Progenitor cell of endocrine pancreas (in vitro differentiated cells): ENCODE measurements around the gene IVL. TPM values are rescaled to one million over a fixed set of nuclear protein-coding genes. Genes with fewer than 3 reads are reported as not detected.

Experiments used
- DNase-seq: peaks from one replicate; pipeline ENCODE4 v3.0.0; 2021; ENCODE audit warnings: low spot score; ENCODE audit not compliant: unreplicated experiment
- H3K27ac Mint-ChIP-seq: 2 replicates; pipeline ENCODE4 v1.8.0; 2021; ENCODE audit warnings: mild to moderate bottlenecking, moderate library complexity, mixed read lengths
- H3K27me3 Mint-ChIP-seq: 2 replicates; pipeline ENCODE4 v1.8.0; 2021; ENCODE audit warnings: mixed read lengths
- H3K36me3 Mint-ChIP-seq: 2 replicates; pipeline ENCODE4 v1.8.0; 2022; ENCODE audit warnings: mixed read lengths; ENCODE audit not compliant: insufficient read depth
- H3K4me1 Mint-ChIP-seq: 2 replicates; pipeline ENCODE4 v1.8.0; 2021; ENCODE audit warnings: low read depth, mixed read lengths
- H3K4me3 Mint-ChIP-seq: 2 replicates; pipeline ENCODE4 v1.8.0; 2021; ENCODE audit warnings: low read depth, mild to moderate bottlenecking, moderate library complexity, mixed read lengths
- H3K9me3 Mint-ChIP-seq: 2 replicates; pipeline ENCODE4 v1.8.0; 2021; ENCODE audit warnings: low read depth, mixed read lengths
- long read RNA-seq: library from polyadenylated mRNA; unstranded; transcript quantifications from one replicate; pipeline ENCODE4 v2.0.0, GENCODE V29; 2020
- total RNA-seq: library from RNA; stranded (reverse); gene quantifications from 2 replicates; pipeline ENCODE4 v1.2.1, GENCODE V29; 2021
- TF ChIP-seq, protein P1 (sequence below): fragments of 200-600 bp; sonication (generic); IDR thresholded peaks from one replicate; pipeline ENCODE4 v1.5.0; 2021; ENCODE audit warnings: antibody characterized with exemption, mild to moderate bottlenecking; ENCODE audit not compliant: unreplicated experiment

Gene IVL, protein sequence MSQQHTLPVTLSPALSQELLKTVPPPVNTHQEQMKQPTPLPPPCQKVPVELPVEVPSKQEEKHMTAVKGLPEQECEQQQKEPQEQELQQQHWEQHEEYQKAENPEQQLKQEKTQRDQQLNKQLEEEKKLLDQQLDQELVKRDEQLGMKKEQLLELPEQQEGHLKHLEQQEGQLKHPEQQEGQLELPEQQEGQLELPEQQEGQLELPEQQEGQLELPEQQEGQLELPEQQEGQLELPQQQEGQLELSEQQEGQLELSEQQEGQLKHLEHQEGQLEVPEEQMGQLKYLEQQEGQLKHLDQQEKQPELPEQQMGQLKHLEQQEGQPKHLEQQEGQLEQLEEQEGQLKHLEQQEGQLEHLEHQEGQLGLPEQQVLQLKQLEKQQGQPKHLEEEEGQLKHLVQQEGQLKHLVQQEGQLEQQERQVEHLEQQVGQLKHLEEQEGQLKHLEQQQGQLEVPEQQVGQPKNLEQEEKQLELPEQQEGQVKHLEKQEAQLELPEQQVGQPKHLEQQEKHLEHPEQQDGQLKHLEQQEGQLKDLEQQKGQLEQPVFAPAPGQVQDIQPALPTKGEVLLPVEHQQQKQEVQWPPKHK
- not detected in 2 replicates for total RNA-seq
- long read RNA-seq: 0 reads

DNA sequence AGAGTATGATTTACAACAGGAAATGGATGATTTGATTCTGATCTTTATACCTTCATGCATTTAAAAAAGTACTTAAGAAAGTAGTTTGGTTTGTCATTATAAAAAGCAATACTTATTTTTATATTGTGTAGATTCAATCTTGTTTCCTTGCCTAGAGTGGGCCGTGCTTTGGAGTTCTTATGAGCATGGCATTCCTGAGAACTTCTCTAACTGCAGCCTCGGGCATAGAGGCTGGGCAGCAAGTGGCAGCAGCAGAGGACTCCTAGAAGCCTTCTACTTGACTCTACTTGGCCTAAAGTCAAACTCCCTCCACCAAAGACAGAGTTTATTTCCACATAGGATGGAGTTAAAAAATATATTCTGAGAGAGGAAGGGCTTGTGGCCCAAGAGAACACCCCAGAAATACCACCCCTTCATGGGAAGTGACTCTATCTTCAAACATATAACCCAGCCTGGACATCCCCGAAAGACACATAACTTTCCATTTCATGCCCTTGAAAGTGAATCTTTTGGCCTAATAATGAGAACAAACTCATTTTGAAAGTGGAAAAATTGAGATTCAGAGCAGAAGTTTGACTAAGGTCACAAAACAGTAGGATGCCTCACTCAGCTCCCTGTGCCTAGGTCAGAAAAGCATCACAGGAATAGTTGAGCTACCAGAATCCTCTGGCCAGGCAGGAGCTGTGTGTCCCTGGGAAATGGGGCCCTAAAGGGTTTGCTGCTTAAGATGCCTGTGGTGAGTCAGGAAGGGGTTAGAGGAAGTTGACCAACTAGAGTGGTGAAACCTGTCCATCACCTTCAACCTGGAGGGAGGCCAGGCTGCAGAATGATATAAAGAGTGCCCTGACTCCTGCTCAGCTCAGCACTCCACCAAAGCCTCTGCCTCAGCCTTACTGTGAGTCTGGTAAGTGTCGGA is at the start of gene IVL:
Gene IVL (plus strand): TSS at position 861 of the 916 bp plus-strand sequence. CDS start 1,252 bp downstream, outside the sequence.
- TF ChIP-seq, protein P1, sequence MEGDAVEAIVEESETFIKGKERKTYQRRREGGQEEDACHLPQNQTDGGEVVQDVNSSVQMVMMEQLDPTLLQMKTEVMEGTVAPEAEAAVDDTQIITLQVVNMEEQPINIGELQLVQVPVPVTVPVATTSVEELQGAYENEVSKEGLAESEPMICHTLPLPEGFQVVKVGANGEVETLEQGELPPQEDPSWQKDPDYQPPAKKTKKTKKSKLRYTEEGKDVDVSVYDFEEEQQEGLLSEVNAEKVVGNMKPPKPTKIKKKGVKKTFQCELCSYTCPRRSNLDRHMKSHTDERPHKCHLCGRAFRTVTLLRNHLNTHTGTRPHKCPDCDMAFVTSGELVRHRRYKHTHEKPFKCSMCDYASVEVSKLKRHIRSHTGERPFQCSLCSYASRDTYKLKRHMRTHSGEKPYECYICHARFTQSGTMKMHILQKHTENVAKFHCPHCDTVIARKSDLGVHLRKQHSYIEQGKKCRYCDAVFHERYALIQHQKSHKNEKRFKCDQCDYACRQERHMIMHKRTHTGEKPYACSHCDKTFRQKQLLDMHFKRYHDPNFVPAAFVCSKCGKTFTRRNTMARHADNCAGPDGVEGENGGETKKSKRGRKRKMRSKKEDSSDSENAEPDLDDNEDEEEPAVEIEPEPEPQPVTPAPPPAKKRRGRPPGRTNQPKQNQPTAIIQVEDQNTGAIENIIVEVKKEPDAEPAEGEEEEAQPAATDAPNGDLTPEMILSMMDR: no peak
- Mint-ChIP-seq H3K27me3 (peaks cover 2% of the 10 kb centered on the region), H3K36me3 (no peaks in the 10 kb centered on the region), H3K4me1 (no peaks in the 10 kb centered on the region), H3K4me3 (no peak within 1 kb of the TSS), H3K27ac (no peak within 1 kb of the TSS), H3K9me3 (peaks cover 36% of the 10 kb centered on the region)
- DNase-seq: no peak

DNA sequence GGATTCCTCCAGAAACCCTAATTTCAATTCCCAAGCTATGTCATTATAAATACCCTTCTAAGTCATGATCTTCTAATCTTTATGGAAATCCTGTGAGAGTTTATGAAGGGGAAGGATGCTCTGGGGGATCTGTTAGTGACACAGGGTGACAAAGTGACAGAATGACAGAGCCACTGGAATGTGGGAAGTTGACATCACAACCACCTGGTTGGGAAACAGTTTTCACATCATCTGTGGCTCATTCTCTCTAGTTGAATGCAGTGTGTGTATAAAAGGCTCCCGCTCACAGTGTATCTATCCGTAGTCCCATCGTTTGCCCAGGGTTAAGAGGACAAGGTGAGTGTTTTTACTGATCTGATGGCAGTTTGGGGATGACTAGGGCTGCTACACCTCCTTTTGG is 48.6 kb upstream of the IVL start, which contains the start of gene LCE7A:
Gene LCE7A (plus strand): TSS at position 301 of the 400 bp plus-strand sequence. CDS start 702 bp downstream, outside the sequence.
- no peak for DNase-seq
- H3K27ac Mint-ChIP-seq: no peak within 1 kb of the TSS
- peaks cover 1% of the 10 kb centered on the region for H3K36me3 Mint-ChIP-seq
- H3K4me1 Mint-ChIP-seq: no peaks in the 10 kb centered on the region
- no peaks in the 10 kb centered on the region for H3K27me3 Mint-ChIP-seq
- TF ChIP-seq, protein P1: no peak
- H3K9me3 Mint-ChIP-seq: peaks cover 58% of the 10 kb centered on the region
- H3K4me3 Mint-ChIP-seq: no peak within 1 kb of the TSS

DNA sequence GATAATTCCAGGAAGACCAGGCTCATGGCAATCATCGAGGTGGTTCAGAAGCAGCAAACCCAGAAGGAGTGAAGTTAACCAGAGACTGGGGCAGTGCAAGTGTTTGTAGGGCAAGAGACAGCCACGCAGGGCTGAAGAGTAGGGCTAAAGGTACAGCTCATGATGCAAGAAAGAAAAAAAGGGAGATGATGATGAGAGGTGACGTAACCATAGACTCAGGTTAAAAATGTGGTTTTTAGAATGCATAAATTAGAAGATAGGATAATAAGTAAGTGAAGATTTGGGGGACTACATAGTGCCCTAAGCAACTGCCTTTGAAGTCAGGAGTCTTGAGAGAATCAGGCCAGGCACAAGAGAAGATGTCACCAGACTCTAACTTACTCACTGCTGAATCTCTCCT is 48.2 kb upstream of the IVL start:
- peaks cover 55% of the 10 kb centered on the region for H3K9me3 Mint-ChIP-seq
- H3K4me1 Mint-ChIP-seq: no peaks in the 10 kb centered on the region
- H3K36me3 Mint-ChIP-seq: peaks cover 1% of the 10 kb centered on the region
- TF ChIP-seq, protein P1: no peak
- DNase-seq: no peak
- no peaks in the 10 kb centered on the region for H3K27me3 Mint-ChIP-seq
- H3K4me3 Mint-ChIP-seq: no peak overlapping the region
- H3K27ac Mint-ChIP-seq: no peak overlapping the region

DNA sequence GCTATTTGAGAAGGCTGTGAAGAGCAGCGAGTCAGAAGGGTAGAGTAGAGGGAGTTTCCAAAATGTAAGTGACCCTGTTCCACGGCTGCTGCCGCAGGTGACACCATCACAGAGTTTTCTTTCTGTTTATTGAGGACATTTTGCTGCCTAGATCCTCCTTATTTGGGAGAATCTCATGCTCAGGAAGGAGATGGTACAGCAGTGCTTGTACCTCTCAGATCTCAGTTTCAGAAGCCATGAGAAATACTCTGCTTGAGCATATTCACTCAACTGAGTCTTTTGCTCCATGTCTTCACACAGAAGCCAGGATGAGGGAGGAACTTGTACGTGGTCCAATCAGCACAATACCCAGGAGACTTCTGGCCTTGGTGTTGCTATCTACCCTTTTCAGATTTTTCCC is 47.0 kb upstream of the IVL start:
- Mint-ChIP-seq H3K4me3 (no peak overlapping the region), H3K4me1 (no peaks in the 10 kb centered on the region), H3K27ac (no peak overlapping the region), H3K36me3 (peaks cover 1% of the 10 kb centered on the region), H3K27me3 (no peaks in the 10 kb centered on the region), H3K9me3 (peaks cover 49% of the 10 kb centered on the region)
- no peak for DNase-seq
- TF ChIP-seq, protein P1: no peak

DNA sequence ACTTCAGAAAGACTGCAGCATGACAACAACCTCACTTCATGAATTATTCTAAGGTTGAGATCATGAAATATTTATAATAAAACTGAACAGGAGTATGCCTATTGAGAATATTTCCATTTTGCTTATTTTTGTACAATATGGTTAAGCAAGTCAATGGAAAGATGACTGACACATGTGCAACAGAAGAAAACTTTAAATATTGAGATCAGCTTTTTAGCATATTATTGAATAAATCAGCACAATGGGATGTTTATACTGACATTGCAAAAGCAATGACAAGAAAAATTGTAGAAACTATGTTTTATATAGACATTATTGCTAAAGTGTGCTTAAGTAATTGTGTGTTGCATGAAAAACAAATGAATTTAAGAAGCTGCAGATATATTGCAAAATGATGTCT is 43.9 kb upstream of the IVL start:
- DNase-seq: no peak
- Mint-ChIP-seq H3K27ac (no peak overlapping the region), H3K4me3 (no peak overlapping the region), H3K9me3 (peaks cover 27% of the 10 kb centered on the region), H3K27me3 (no peaks in the 10 kb centered on the region), H3K36me3 (no peaks in the 10 kb centered on the region), H3K4me1 (no peaks in the 10 kb centered on the region)
- TF ChIP-seq, protein P1: no peak
